GM18502 (cell line): ENCODE data around the gene LIMS1.
"Not testable (repeated sequence)": the region's sequence is repeated elsewhere in the genome, so short reads cannot be mapped to it uniquely, and the experiment has no call there.

Experiments used
- ATAC-seq: cut with Tn5 transposase; IDR thresholded peaks from one replicate; pipeline ENCODE4 v1.9.1; 2021; ENCODE audit warnings: mild to moderate bottlenecking; ENCODE audit not compliant: unreplicated experiment, poor library complexity

Gene LIMS1

GRCh38 chr2:108701208-108701607, 166.9 kb downstream of the LIMS1 start:
- ATAC-seq = no peak

- ATAC-seq = no peak
Measured at GRCh38 chr2:108701806-108702205, 167.5 kb downstream of the LIMS1 start.

GRCh38 chr2:108704871-108705270, 170.6 kb downstream of the LIMS1 start:
- no peak for ATAC-seq

DNA sequence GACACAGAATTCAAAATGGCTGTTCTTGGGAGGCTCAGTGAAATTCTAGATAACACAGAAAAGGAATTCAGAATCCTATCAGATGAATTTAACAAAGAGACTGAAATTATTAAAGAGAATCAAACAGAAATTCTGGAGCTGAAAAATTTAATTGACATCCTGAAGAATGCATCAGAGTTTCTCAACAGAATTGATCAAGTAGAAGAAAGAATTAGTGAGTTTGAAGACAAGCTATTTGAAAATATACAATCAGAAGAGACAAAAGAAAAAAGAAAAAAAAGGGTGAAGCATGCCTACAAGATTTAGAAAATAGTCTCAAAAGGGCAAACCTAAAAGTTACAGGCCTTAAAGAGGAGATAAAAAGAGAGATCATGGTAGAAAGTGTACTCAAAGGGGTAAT, 173.0 kb downstream of the LIMS1 start:
- ATAC-seq = no peak

GRCh38 chr2:108716971-108717370, 182.7 kb downstream of the LIMS1 start:
- not testable (repeated sequence) for ATAC-seq

DNA sequence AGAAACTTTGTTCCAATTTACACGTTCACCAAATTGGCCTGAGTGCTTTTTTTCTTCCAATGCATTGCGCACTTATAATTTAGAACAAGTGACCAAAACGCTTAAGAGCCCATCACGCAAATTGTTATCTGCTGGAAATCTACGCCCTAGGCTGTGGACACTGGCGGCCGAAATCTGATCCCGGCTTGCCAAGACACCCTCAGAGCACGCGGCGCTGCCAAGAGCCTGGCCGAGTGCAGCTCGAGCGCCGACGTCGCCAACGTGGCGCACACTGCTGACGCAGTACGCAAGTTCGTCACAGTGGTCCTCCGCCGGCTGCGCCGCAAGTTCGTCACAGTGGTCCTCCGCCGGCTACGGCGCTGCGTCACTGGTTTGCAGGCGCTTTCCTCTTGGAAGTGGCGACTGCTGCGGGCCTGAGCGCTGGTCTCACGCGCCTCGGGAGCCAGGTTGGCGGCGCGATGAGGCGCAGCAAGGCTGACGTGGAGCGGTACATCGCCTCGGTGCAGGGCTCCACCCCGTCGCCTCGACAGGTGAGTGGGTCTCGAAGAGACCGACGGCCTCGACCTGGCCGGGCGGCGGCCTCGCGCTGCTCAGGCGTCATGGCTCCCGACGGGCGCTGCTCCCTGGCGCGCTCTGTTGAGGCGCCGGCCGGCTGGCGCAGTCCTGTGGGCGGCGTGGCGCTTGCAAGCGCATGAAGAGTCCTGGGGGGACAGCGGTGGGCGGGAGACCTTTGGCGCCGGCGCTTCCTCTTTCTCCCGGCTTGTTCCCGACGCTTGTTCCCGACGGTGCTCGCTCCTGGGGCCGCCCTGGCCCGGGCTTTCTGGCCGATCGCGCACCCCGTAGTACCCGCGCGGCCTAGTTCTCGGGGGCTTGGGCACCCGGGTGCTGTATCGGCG, 185.1 kb downstream of the LIMS1 start, which contains the start of gene RANBP2:
TSS of gene RANBP2 (plus strand) at position 334 of the 896 bp plus-strand sequence. CDS start at position 459, 125 bp downstream.
- peak; percentile 99 for ATAC-seq

GRCh38 chr2:108726048-108726447, 191.8 kb downstream of the LIMS1 start:
- ATAC-seq = not testable (repeated sequence)

DNA sequence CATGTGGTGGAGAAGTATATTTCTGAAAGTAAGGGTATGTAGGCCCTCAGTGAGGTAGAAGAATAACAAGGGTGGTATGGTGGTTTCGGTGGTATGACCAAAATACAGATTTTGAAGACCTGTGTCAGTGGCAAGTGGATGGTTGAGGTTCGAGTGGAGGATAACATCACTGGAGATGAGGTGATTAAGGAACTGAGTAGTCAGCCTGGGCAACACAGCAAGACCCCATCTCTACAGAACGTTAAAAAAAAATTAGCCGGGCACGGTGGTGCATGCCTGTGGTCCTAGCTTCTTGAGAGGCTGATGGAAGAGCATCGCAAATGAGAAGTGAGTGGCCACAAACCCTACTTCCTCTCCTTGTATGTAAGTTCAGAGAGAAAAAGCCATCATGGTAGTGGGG, 200.4 kb downstream of the LIMS1 start:
- ATAC-seq = not testable (repeated sequence)
